K562 (cell line): ENCODE data around the gene SAMD15. TPM values are rescaled to one million over a fixed set of nuclear protein-coding genes. Genes with fewer than 3 reads are reported as not detected.
A peak's percentile ranks its signal among the peaks of the same experiment; 100 is the strongest.

Source experiments
- ARID3A ChIP-seq: IDR thresholded peaks from 2 replicates; pipeline ENCODE4 v1.6.1; 2012; ENCODE audit warnings: low read depth, low read length, improper control_type of control experiment, borderline replicate concordance
- DEAF1 ChIP-seq: fragments of 450-650 bp; formaldehyde crosslinking; IDR thresholded peaks from 2 replicates; pipeline ENCODE4 v1.4.0; 2020; ENCODE audit warnings: mild to moderate bottlenecking, moderate library complexity
- E2F3 ChIP-seq: fragments of 250-450 bp; sonication (Bioruptor Pico); IDR thresholded peaks from 2 replicates; pipeline ENCODE4 v1.4.0; 2020; ENCODE audit warnings: mild to moderate bottlenecking
- ETV1 ChIP-seq: fragments of 450-650 bp; conservative IDR thresholded peaks from 2 replicates; pipeline ENCODE4 v1.6.1; 2016; ENCODE audit warnings: missing genetic modification characterization, control low read depth, low read depth, missing compliant biosample characterization
- GATAD2B ChIP-seq: fragments of 450-650 bp; IDR thresholded peaks from 2 replicates; pipeline ENCODE4 v1.6.1; 2017; ENCODE audit warnings: mild to moderate bottlenecking, borderline replicate concordance
- HDAC1 ChIP-seq, 2 experiments: fragments of 450-650 bp; IDR thresholded peaks; 2 replicates each; pipeline ENCODE4 v1.6.1; 2016 to 2017; ENCODE audit warnings: inconsistent platforms in 1 of 2, mild to moderate bottlenecking in 1 of 2, moderate library complexity in 1 of 2
- HDAC2 ChIP-seq: fragments of 450-650 bp; IDR thresholded peaks from 2 replicates; pipeline ENCODE4 v1.6.1; 2016; ENCODE audit warnings: mild to moderate bottlenecking
- MXI1 ChIP-seq: IDR thresholded peaks from 2 replicates; pipeline ENCODE4 v1.6.1; 2011; ENCODE audit warnings: low read depth, mild to moderate bottlenecking, improper control_type of control experiment, low read length
- NFATC3 ChIP-seq: fragments of 450-650 bp; IDR thresholded peaks from 2 replicates; pipeline ENCODE4 v1.6.1; 2017; ENCODE audit warnings: mild to moderate bottlenecking
- PHF8 ChIP-seq: fragments of 200-600 bp; sonication (generic); IDR thresholded peaks from 2 replicates; pipeline ENCODE4 v1.6.1; 2012; ENCODE audit warnings: mixed run types, mild to moderate bottlenecking, inconsistent platforms, low read length, moderate library complexity, borderline replicate concordance
- POLR2A ChIP-seq: fragments of 450-650 bp; conservative IDR thresholded peaks from 2 replicates; pipeline ENCODE4 v1.6.1; 2016
- RBFOX2 ChIP-seq: fragments of 200-400 bp; formaldehyde crosslinking; IDR thresholded peaks from 2 replicates; pipeline ENCODE4 v1.6.1; 2017; ENCODE audit warnings: low read depth, mild to moderate bottlenecking, low read length, moderate library complexity
- SMAD4 ChIP-seq: fragments of 250-450 bp; sonication (Bioruptor Pico); conservative IDR thresholded peaks from 2 replicates; pipeline ENCODE4 v1.8.0; 2021; ENCODE audit warnings: inconsistent platforms, mild to moderate bottlenecking, moderate library complexity
- SNRNP70 ChIP-seq: fragments of 200-400 bp; formaldehyde crosslinking; optimal IDR thresholded peaks from 2 replicates; pipeline ENCODE3; 2017; ENCODE audit warnings: low read depth, low read length
- SP2 ChIP-seq: IDR thresholded peaks from 2 replicates; pipeline ENCODE4 v1.6.1; 2011; ENCODE audit warnings: mild to moderate bottlenecking, low read depth, low read length, moderate library complexity; ENCODE audit not compliant: poor library complexity, severe bottlenecking; ENCODE audit errors: extremely low read depth
- TBP ChIP-seq: optimal IDR thresholded peaks from 2 replicates; pipeline ENCODE3; 2011; ENCODE audit warnings: low read depth, low read length, improper control_type of control experiment
- TFAP4 ChIP-seq: sonication (generic); formaldehyde crosslinking; IDR thresholded peaks from 2 replicates; pipeline ENCODE4 v1.8.0; 2022; ENCODE audit warnings: missing genetic modification reagents, mild to moderate bottlenecking, moderate library complexity, borderline replicate concordance
- UBTF ChIP-seq, 2 experiments: IDR thresholded peaks; 2 replicates each; pipeline ENCODE4 v1.6.1; 2012; ENCODE audit warnings: improper control_type of control experiment in 2 of 2, low read depth in 2 of 2, low read length in 2 of 2, borderline replicate concordance in 1 of 2
- YY1 ChIP-seq, 3 experiments: IDR thresholded peaks; 2 replicates each; pipeline ENCODE4 v1.6.1; 2011; ENCODE audit warnings: low read length in 2 of 3, mild to moderate bottlenecking in 2 of 3, moderate library complexity in 2 of 3, borderline replicate concordance in 1 of 3, control low read depth in 1 of 3, low read depth in 1 of 3; ENCODE audit not compliant: insufficient read depth in 3 of 3, insufficient replicate concordance in 2 of 3, control insufficient read depth in 1 of 3, insufficient read length in 1 of 3; ENCODE audit errors: extremely low read depth in 1 of 3
- ZEB2 ChIP-seq: fragments of 450-650 bp; IDR thresholded peaks from 2 replicates; pipeline ENCODE4 v1.6.1; 2016
- polyA plus RNA-seq, 8 experiments: library from polyadenylated mRNA; depleted of rRNA in 4 of 8; stranded (reverse) in 5 of 8; unstranded in 3 of 8; fragments of >200 nt; fragmentation: Nextera tagmentation in 2 of 8; fragmentation: Illumina TruSeq in 1 of 8; extraction: Ambion mirVana in 2 of 8; extraction: Trizol in 1 of 8; gene quantifications; 2 replicates each; pipeline versions ENCODE4 v1.2.1 to v1.2.3, GENCODE V29; 2011 to 2014; ENCODE audit warnings: inconsistent platforms in 1 of 8, missing spikeins in 1 of 8
- total RNA-seq, 7 experiments: library from RNA; depleted of rRNA in 6 of 7; stranded (reverse); fragments of >200 nt in 6 of 7; fragmentation: Illumina TruSeq in 2 of 7; extraction: Trizol in 2 of 7; gene quantifications; 2 replicates each; pipeline versions ENCODE4 v1.2.1 to v1.2.3, GENCODE V29; 2011 to 2021; ENCODE audit warnings: low replicate concordance in 1 of 7

Gene SAMD15
- total and polyA plus RNA-seq, 9 of the 15 experiments (the other 6 are each of a cell fraction or from before 2014, with no cell fraction given), result 0.18 to 0.54 (median 0.25) TPM

- 0 out of 2 replicates have a peak, but pooled peaks have one; percentile 35 for TF ChIP-seq HDAC2
- TF ChIP-seq YY1 (IDR thresholded peaks at IDR 0.05; ENCODE audit: borderline replicate concordance in 1 of 3, control insufficient read depth in 1 of 3, extremely low read depth in 1 of 3, insufficient read depth in 3 of 3, insufficient read length in 1 of 3, insufficient replicate concordance in 2 of 3, low read depth in 1 of 3, low read length in 2 of 3), result peak; percentile 10 to 80 (median 54)
- TF ChIP-seq UBTF (IDR thresholded peaks at IDR 0.05; ENCODE audit: borderline replicate concordance in 1 of 2, low read depth in 2 of 2, low read length in 2 of 2), result 0 out of 4 replicates have a peak, but pooled peaks of 1 of the 2 experiments have one; percentile 30
- no peak for TF ChIP-seq ARID3A
- no peak for TF ChIP-seq SNRNP70
- TF ChIP-seq DEAF1 (CRISPR knock-in tag), result peak; percentile 100
- TF ChIP-seq POLR2A, result peak; percentile 62
- peak in 1 of 2 experiments; percentile 81; a peak in 2 of 4 replicates for TF ChIP-seq HDAC1 (IDR thresholded peaks at IDR 0.05)
- peak; percentile 77 for TF ChIP-seq RBFOX2
- TF ChIP-seq ETV1 (tag), result peak; percentile 78
- peak; percentile 27; the same call in 1 of the 2 replicates for TF ChIP-seq SMAD4 (CRISPR knock-in tag)
- 0 out of 2 replicates have a peak, but pooled peaks have one; percentile 14 for TF ChIP-seq GATAD2B
- TF ChIP-seq PHF8, result peak; percentile 66; the same call in 1 of the 2 replicates
- TF ChIP-seq TFAP4, result peak; percentile 59
- TF ChIP-seq MXI1, result 0 out of 2 replicates have a peak, but pooled peaks have one; percentile 44
- TF ChIP-seq E2F3 (CRISPR knock-in tag), result 0 out of 2 replicates have a peak, but pooled peaks have one; percentile 29
- no peak for TF ChIP-seq ZEB2
- no peak for TF ChIP-seq SP2
- no peak for TF ChIP-seq NFATC3
- TF ChIP-seq TBP, result peak; percentile 26
These were observed at the start of gene SAMD15, which contains the start of gene TMED8 (continued) for GRCh38 chr14:77376771-77377501.
